ACHN (cell line): ENCODE results near the gene MYO7B.
"Not testable (repeated sequence)": the region's sequence is repeated elsewhere in the genome, so short reads cannot be mapped to it uniquely, and the experiment has no call there.

Experiments used
- DNase-seq: peaks from one replicate; pipeline ENCODE4 v3.0.0-alpha.2; 2015
- in situ Hi-C: cut with HindIII; loops from 2 replicates; pipeline ENCODE4 v1.10.0; 2017; ENCODE audit warnings: low sequenced_read_pairs, low pct_ligation_motif_present, low pct_unique_long_range_greater_than_20kb

The MYO7B gene

GRCh38 chr2:127517465-127517864, 18.0 kb upstream of the MYO7B start:
- in situ Hi-C loops, result no loop called here
- no peak for DNase-seq

- no peak for DNase-seq
Measured at GRCh38 chr2:127520424-127520823, 15.1 kb upstream of the MYO7B start.

GRCh38 chr2:127523269-127523939, 12.1 kb upstream of the MYO7B start:
- no peak for DNase-seq
- in situ Hi-C loops, result no loop called here

More at GRCh38 chr2:127520424-127520823, 15.1 kb upstream of the MYO7B start:
- in situ Hi-C loops, result no loop called here

GRCh38 chr2:127524198-127524834, 11.2 kb upstream of the MYO7B start:
- in situ Hi-C loops, DNase-seq: not testable (repeated sequence)

- in situ Hi-C loops, result no loop called here
- DNase-seq, result peak; percentile 67
Measured at GRCh38 chr2:127525691-127526131, 9.8 kb upstream of the MYO7B start.

- peak; percentile 98 for DNase-seq
- in situ Hi-C loops, result no loop called here
Measured at GRCh38 chr2:127526132-127527000, 9.1 kb upstream of the MYO7B start, which contains the start of gene IWS1. IWS1 (minus strand) TSS chr2:127526489; CDS start chr2:127526208, 281 bp downstream.

- DNase-seq, result peak; percentile 6
- in situ Hi-C loops, result no loop called here
Measured at GRCh38 chr2:127527001-127527804, 8.3 kb upstream of the MYO7B start.

- DNase-seq, result no peak
- in situ Hi-C loops, result no loop called here
Measured at GRCh38 chr2:127528487-127528886, 7.0 kb upstream of the MYO7B start.

GRCh38 chr2:127529416-127529815, 6.1 kb upstream of the MYO7B start:
- in situ Hi-C loops, DNase-seq: not testable (repeated sequence)

GRCh38 chr2:127530245-127531140, 5.0 kb upstream of the MYO7B start:
- no peak for DNase-seq
- in situ Hi-C loops, result no loop called here

GRCh38 chr2:127531221-127531648, 4.2 kb upstream of the MYO7B start:
- in situ Hi-C loops, result no loop called here
- DNase-seq, result peak; percentile 15

GRCh38 chr2:127532296-127532695, 3.2 kb upstream of the MYO7B start:
- DNase-seq, result no peak
- in situ Hi-C loops, result no loop called here

GRCh38 chr2:127535918-127536317, 435 bp downstream of the MYO7B start:
- in situ Hi-C loops, result no loop called here
- no peak for DNase-seq

- DNase-seq, result no peak
- in situ Hi-C loops, result no loop called here
Measured at GRCh38 chr2:127536707-127537541, 1.4 kb downstream of the MYO7B start.

GRCh38 chr2:127537644-127538043, 2.2 kb downstream of the MYO7B start:
- in situ Hi-C loops, result no loop called here
- DNase-seq, result no peak

GRCh38 chr2:127541809-127542208, 6.3 kb downstream of the MYO7B start:
- no peak for DNase-seq
- in situ Hi-C loops, result no loop called here

- DNase-seq, result no peak
- in situ Hi-C loops, result no loop called here
Measured at GRCh38 chr2:127542231-127542630, 6.7 kb downstream of the MYO7B start.
